ENCODE data around the gene HOXD4.

DNA sequence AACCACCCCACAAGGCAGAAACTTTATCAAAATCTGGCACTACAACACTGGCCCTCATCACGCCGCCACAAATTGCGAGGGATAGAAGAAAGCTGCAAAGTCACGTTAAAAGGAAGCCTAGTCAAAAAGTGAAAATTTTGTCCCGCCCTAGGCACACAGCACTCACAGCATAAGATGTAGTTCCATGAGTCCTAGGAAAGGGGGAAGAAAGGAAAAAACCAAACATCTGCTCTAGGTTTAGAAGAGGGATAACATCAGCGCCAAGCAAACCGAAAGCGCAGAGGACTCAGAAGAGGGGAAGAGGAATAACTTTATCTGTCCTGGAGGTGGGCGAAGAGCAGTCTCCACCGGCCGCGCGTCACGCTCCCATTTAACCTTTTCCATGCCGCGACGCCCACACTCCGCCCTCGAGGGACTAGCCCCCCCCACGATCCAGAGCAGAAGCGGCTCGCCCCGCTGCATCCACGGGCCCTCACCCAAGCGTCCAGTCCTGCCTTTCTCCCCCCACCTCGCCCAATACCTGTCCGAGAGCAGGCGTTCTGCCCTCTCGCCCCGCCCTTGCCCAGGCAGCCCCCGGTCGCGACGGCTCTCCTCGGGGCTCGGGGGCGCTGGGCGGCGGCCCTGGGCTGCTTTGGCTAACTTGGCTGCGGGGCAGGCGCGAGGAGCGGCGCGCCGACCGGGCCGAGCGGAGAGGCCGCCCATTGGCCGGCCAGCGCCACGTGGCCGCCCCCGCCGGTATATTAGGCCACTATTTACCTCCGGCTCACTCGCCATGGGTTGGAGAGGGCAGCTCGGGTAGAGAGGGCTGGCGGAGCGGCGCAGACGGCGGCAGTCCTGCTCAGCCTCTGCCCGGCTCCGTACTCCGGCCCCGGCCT lies 36.8 kb downstream of the HOXD4 start, which contains the start of gene HOXD1:
- no peak for TF ChIP-seq POLR2A (IDR thresholded peaks at IDR 0.05)
- TF ChIP-seq, protein P1, sequence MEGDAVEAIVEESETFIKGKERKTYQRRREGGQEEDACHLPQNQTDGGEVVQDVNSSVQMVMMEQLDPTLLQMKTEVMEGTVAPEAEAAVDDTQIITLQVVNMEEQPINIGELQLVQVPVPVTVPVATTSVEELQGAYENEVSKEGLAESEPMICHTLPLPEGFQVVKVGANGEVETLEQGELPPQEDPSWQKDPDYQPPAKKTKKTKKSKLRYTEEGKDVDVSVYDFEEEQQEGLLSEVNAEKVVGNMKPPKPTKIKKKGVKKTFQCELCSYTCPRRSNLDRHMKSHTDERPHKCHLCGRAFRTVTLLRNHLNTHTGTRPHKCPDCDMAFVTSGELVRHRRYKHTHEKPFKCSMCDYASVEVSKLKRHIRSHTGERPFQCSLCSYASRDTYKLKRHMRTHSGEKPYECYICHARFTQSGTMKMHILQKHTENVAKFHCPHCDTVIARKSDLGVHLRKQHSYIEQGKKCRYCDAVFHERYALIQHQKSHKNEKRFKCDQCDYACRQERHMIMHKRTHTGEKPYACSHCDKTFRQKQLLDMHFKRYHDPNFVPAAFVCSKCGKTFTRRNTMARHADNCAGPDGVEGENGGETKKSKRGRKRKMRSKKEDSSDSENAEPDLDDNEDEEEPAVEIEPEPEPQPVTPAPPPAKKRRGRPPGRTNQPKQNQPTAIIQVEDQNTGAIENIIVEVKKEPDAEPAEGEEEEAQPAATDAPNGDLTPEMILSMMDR (IDR thresholded peaks at IDR 0.05): no peak

All from thyroid gland (tissue), 4 donors.